ENCODE data around the gene PDE10A.

The PDE10A gene

DNA sequence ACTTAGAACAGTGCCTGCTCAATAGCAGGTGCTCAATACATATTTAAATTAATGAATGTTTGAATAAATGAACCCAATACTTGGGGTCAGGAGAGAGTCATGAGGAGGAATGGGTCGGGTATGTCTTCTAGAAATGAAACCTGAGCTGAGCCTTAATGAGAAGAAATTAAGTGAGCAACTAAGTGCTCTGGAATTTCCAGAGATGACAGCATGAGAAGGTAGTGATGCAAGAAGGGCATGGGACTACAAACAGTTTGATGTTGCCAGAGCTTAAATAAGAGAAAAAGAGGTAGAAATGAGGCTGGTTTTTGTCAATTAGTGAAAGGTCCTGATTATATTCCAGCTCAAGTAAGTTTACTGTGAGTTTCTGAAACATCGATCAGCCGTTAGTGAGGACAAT, 82.9 kb downstream of the PDE10A start:
- no peaks in the 10 kb centered on the region for H3K27me3 ChIP-seq (ENCODE audit: low read depth, low read length)

GRCh38 chr6:165579151-165579550, 83.9 kb downstream of the PDE10A start:
- Histone ChIP-seq H3K4me1 (ENCODE audit: control insufficient read depth in 1 of 2, insufficient read depth in 2 of 2, low read length in 2 of 2) (no peaks in the 10 kb centered on the region), H3K27me3 (ENCODE audit: low read depth, low read length) (no peaks in the 10 kb centered on the region), H3K36me3 (ENCODE audit: control insufficient read depth in 1 of 2, insufficient read depth in 2 of 2, low read length in 2 of 2) (no peaks in the 10 kb centered on the region), H3K4me3 (ENCODE audit: low read depth in 1 of 2, low read length in 2 of 2) (no peak overlapping the region), H3K27ac (ENCODE audit: low read length) (no peak overlapping the region), H3K9me3 (ENCODE audit: control insufficient read depth in 1 of 2, low read length in 2 of 2) (no peaks in the 10 kb centered on the region)

More for the DNA sequence above, 82.9 kb downstream of the PDE10A start:
- H3K9me3 ChIP-seq (ENCODE audit: control insufficient read depth in 1 of 2, low read length in 2 of 2), result no peaks in the 10 kb centered on the region
- no peak overlapping the region for H3K4me3 ChIP-seq (ENCODE audit: low read depth in 1 of 2, low read length in 2 of 2)
- no peaks in the 10 kb centered on the region for H3K4me1 ChIP-seq (ENCODE audit: control insufficient read depth in 1 of 2, insufficient read depth in 2 of 2, low read length in 2 of 2)
- H3K36me3 ChIP-seq (ENCODE audit: control insufficient read depth in 1 of 2, insufficient read depth in 2 of 2, low read length in 2 of 2), result no peaks in the 10 kb centered on the region
- H3K27ac ChIP-seq (ENCODE audit: low read length), result no peak overlapping the region

DNA sequence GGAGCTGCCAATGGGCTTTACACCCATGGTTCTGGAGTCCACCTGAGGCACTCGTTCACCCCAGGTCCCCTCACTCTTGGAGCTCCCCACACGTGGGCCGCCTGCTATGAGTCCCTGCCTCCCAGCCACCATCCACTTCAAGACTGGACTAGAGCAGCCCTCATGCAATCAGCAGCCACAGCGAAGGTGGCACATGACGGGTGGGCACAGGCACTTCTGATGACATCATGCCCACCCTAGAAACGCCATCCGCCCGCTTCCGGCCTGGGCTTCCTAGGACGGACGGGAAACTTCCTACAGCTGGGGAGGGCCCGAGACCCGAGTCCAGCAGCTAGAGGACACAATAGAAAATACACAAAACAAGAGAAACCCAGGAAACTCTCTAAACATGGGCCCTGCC, 85.5 kb downstream of the PDE10A start:
- no peaks in the 10 kb centered on the region for H3K9me3 ChIP-seq (ENCODE audit: control insufficient read depth in 1 of 2, low read length in 2 of 2)
- no peaks in the 10 kb centered on the region for H3K36me3 ChIP-seq (ENCODE audit: control insufficient read depth in 1 of 2, insufficient read depth in 2 of 2, low read length in 2 of 2)
- H3K4me1 ChIP-seq (ENCODE audit: control insufficient read depth in 1 of 2, insufficient read depth in 2 of 2, low read length in 2 of 2), result no peaks in the 10 kb centered on the region
- H3K27me3 ChIP-seq (ENCODE audit: low read depth, low read length), result no peaks in the 10 kb centered on the region
- no peak overlapping the region for H3K27ac ChIP-seq (ENCODE audit: low read length)
- no peak overlapping the region for H3K4me3 ChIP-seq (ENCODE audit: low read depth in 1 of 2, low read length in 2 of 2)

DNA sequence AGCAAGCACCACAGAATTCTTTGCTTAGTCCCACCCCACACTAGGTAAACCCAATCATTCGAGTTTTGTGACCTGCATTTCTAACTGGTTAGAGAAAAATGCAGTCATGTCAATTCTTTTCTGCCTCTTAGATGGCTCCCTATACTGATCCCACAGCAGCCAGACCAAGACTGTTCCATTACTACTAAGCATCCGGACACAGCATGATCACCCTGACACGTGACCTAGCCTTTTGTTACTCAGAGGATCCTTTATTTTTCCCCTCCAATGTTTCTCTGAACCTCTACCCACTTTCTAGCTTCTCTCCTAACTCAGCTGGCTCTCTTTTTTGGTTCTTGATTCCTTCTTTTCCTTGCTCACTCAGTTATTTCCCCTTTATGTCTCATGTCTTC, 87.9 kb downstream of the PDE10A start:
- Histone ChIP-seq H3K4me1 (ENCODE audit: control insufficient read depth in 1 of 2, insufficient read depth in 2 of 2, low read length in 2 of 2) (no peaks in the 10 kb centered on the region), H3K9me3 (ENCODE audit: control insufficient read depth in 1 of 2, low read length in 2 of 2) (no peaks in the 10 kb centered on the region), H3K36me3 (ENCODE audit: control insufficient read depth in 1 of 2, insufficient read depth in 2 of 2, low read length in 2 of 2) (no peaks in the 10 kb centered on the region), H3K27me3 (ENCODE audit: low read depth, low read length) (no peaks in the 10 kb centered on the region), H3K27ac (ENCODE audit: low read length) (peak overlapping the region; percentile 80), H3K4me3 (ENCODE audit: low read depth in 1 of 2, low read length in 2 of 2) (no peak overlapping the region)

DNA sequence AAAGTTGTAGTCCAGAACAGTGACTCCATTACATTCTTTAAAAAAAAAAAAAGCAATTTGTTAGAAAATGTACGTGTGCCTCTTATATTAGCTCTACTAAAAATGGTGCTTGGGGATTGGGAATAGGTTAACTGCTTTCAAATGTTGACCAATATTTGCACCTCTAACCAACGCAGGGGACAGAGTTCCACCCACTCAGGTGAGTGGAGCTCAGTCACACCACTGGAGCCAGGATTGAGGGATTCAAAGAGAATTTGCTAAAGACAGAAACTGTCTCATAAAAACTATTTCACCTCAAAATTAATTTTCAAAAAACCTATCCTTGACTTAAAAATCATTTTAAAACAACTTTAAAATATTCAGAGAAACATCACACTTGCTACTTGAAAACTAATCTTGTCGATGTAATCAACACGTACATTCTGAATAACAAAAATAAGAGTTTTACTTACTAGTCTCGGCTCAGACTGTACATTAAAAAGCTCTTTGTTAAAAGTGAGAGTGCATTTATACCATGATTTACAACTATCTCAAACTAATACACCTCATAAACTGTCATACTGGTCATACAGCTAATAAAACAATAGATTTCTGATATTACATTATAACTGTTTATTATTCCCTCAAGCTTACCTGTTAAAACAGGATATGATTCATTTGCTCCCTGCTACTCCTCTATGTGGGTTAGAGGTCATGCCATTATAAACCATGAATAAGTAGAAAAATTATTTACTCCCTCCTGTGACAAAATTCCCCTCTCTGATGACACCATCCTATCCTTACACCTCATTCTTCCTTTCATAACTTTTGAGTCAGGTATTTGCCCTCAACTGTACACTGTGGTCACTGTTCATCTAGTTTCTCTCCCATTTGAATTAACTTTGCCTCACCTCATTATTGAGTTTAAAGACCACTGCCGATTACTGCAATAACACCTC, 88.6 kb downstream of the PDE10A start:
- Histone ChIP-seq H3K9me3 (ENCODE audit: control insufficient read depth in 1 of 2, low read length in 2 of 2) (no peaks in the 10 kb centered on the region), H3K27me3 (ENCODE audit: low read depth, low read length) (no peaks in the 10 kb centered on the region), H3K4me3 (ENCODE audit: low read depth in 1 of 2, low read length in 2 of 2) (no peak overlapping the region), H3K4me1 (ENCODE audit: control insufficient read depth in 1 of 2, insufficient read depth in 2 of 2, low read length in 2 of 2) (no peaks in the 10 kb centered on the region), H3K27ac (ENCODE audit: low read length) (peak overlapping the region; percentile 80), H3K36me3 (ENCODE audit: control insufficient read depth in 1 of 2, insufficient read depth in 2 of 2, low read length in 2 of 2) (no peaks in the 10 kb centered on the region)

DNA sequence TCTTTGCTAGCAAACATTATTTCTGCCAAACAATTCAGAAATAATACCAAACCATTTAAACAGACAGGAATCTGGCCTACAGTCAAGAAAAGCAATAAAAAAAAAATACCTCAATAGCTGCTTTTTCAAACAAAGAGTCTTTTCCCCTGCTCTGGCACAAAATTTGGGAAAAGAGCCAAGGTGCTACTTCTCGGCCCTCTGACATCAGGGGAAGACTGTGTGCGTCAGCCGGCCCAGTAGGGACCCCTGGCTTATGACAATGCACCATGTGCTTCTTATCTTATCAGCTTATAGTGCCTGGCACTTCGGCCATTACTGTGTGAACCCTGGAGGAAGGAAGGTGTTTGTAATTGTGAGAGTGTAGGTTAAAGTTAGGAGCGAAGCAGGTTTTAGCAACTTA, 89.4 kb downstream of the PDE10A start:
- no peaks in the 10 kb centered on the region for H3K36me3 ChIP-seq (ENCODE audit: control insufficient read depth in 1 of 2, insufficient read depth in 2 of 2, low read length in 2 of 2)
- H3K4me1 ChIP-seq (ENCODE audit: control insufficient read depth in 1 of 2, insufficient read depth in 2 of 2, low read length in 2 of 2), result no peaks in the 10 kb centered on the region
- peak overlapping the region; percentile 80 for H3K27ac ChIP-seq (ENCODE audit: low read length)
- no peak overlapping the region for H3K4me3 ChIP-seq (ENCODE audit: low read depth in 1 of 2, low read length in 2 of 2)
- H3K27me3 ChIP-seq (ENCODE audit: low read depth, low read length), result no peaks in the 10 kb centered on the region
- no peaks in the 10 kb centered on the region for H3K9me3 ChIP-seq (ENCODE audit: control insufficient read depth in 1 of 2, low read length in 2 of 2)

DNA sequence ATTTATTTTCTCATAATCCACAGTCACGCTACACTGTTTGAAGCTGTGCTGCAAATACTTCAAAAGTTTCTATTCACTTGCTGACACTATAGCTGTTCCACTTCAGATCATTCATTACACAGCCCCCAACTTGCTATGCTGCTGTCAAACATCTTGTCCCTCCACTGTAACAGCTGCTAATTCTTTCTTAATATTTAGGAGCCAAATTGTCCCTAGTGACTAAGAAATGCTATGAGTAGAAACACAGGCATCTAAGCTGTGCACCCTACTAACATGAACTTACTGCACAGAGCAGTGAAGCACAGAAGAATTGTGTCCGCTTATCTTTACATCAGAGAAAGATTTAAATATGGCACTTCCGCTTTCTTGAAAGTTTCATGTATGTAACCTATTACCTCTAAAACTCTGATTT, 91.3 kb downstream of the PDE10A start:
- H3K36me3 ChIP-seq (ENCODE audit: control insufficient read depth in 1 of 2, insufficient read depth in 2 of 2, low read length in 2 of 2), result no peaks in the 10 kb centered on the region
- H3K9me3 ChIP-seq (ENCODE audit: control insufficient read depth in 1 of 2, low read length in 2 of 2), result no peaks in the 10 kb centered on the region
- H3K4me3 ChIP-seq (ENCODE audit: low read depth in 1 of 2, low read length in 2 of 2), result no peak overlapping the region
- no peaks in the 10 kb centered on the region for H3K27me3 ChIP-seq (ENCODE audit: low read depth, low read length)
- no peaks in the 10 kb centered on the region for H3K4me1 ChIP-seq (ENCODE audit: control insufficient read depth in 1 of 2, insufficient read depth in 2 of 2, low read length in 2 of 2)
- no peak overlapping the region for H3K27ac ChIP-seq (ENCODE audit: low read length)

- Histone ChIP-seq H3K36me3 (ENCODE audit: control insufficient read depth in 1 of 2, insufficient read depth in 2 of 2, low read length in 2 of 2) (no peaks in the 10 kb centered on the region), H3K9me3 (ENCODE audit: control insufficient read depth in 1 of 2, low read length in 2 of 2) (no peaks in the 10 kb centered on the region), H3K27me3 (ENCODE audit: low read depth, low read length) (no peaks in the 10 kb centered on the region), H3K4me3 (ENCODE audit: low read depth in 1 of 2, low read length in 2 of 2) (no peak overlapping the region), H3K4me1 (ENCODE audit: control insufficient read depth in 1 of 2, insufficient read depth in 2 of 2, low read length in 2 of 2) (no peaks in the 10 kb centered on the region), H3K27ac (ENCODE audit: low read length) (no peak overlapping the region)
These were observed 91.9 kb downstream of the PDE10A start for GRCh38 chr6:165571068-165571682.

- H3K27me3 ChIP-seq (ENCODE audit: low read depth, low read length), result no peaks in the 10 kb centered on the region
- H3K36me3 ChIP-seq (ENCODE audit: control insufficient read depth in 1 of 2, insufficient read depth in 2 of 2, low read length in 2 of 2), result no peaks in the 10 kb centered on the region
- no peak overlapping the region for H3K4me3 ChIP-seq (ENCODE audit: low read depth in 1 of 2, low read length in 2 of 2)
- H3K4me1 ChIP-seq (ENCODE audit: control insufficient read depth in 1 of 2, insufficient read depth in 2 of 2, low read length in 2 of 2), result no peaks in the 10 kb centered on the region
- no peaks in the 10 kb centered on the region for H3K9me3 ChIP-seq (ENCODE audit: control insufficient read depth in 1 of 2, low read length in 2 of 2)
- H3K27ac ChIP-seq (ENCODE audit: low read length), result no peak overlapping the region
These were observed 94.7 kb downstream of the PDE10A start for GRCh38 chr6:165568326-165568725.

DNA sequence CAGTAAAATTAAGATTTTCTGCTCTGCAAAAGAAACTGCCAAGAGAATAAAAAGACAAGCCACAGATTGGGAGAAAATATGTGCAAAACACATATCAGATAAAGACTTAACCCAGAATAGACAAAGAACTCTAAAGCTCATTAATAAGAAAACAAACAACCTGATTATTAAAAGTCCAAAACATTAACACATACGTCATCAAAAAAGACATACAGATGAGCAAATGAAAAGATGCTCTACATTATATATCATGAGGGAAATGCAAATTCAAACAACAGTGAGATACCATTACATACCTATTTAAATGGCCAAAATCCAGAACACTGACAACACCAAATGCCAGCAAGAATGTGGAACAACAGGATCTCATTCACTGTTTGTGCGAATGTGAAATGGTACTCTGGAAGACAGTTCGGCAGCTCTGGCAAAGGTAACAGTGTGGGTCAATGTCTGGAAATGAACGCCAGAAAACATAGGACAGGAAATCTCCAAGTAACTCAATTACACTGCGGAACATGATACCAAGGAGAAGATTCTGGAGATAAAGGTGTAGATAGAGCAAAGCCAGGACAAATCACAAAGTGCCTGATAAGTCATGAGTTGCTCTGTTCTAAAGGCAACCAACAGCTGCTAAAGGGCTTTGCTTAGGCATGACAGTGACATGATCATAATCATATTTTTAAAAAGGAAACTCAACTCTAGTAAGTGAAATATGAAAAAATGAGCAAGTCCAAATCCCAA, 96.8 kb downstream of the PDE10A start:
- no peaks in the 10 kb centered on the region for H3K36me3 ChIP-seq (ENCODE audit: control insufficient read depth in 1 of 2, insufficient read depth in 2 of 2, low read length in 2 of 2)
- H3K4me3 ChIP-seq (ENCODE audit: low read depth in 1 of 2, low read length in 2 of 2), result no peak overlapping the region
- H3K27ac ChIP-seq (ENCODE audit: low read length), result no peak overlapping the region
- no peaks in the 10 kb centered on the region for H3K4me1 ChIP-seq (ENCODE audit: control insufficient read depth in 1 of 2, insufficient read depth in 2 of 2, low read length in 2 of 2)
- no peaks in the 10 kb centered on the region for H3K27me3 ChIP-seq (ENCODE audit: low read depth, low read length)
- H3K9me3 ChIP-seq (ENCODE audit: control insufficient read depth in 1 of 2, low read length in 2 of 2), result no peaks in the 10 kb centered on the region

DNA sequence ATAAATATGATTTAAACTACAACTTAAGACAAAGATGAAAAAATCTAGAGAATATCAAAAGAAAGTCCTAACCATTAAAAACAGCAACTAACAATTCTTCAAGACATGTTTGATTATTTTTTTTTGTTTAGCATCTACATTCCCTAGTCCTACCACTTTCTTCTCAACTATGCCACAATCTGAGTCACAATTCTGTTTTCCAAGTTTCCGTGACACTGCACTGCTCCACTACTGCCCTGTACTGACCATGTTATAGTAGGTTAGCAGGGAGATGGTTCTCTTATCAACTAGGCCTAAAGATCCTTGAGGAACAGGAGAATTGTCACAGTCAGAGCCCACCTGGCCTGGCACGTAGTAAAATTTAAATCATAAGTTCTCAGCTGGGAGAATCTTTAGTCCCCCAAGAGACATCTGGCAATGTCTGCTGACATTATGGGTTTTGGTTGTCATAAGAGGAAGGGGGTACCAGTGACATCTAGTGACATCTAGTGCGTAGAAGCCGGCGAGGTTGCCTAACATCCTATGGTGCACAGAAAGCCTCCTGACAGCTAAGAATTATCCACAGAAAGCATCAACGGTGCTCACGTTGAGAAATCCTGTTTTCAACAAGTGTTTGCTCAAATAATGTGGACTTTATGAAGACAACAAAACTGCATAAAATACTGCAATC, 100.5 kb downstream of the PDE10A start:
- Histone ChIP-seq H3K4me1 (ENCODE audit: control insufficient read depth in 1 of 2, insufficient read depth in 2 of 2, low read length in 2 of 2) (no peaks in the 10 kb centered on the region), H3K27ac (ENCODE audit: low read length) (no peak overlapping the region), H3K36me3 (ENCODE audit: control insufficient read depth in 1 of 2, insufficient read depth in 2 of 2, low read length in 2 of 2) (no peaks in the 10 kb centered on the region), H3K4me3 (ENCODE audit: low read depth in 1 of 2, low read length in 2 of 2) (no peak overlapping the region), H3K27me3 (ENCODE audit: low read depth, low read length) (no peaks in the 10 kb centered on the region), H3K9me3 (ENCODE audit: control insufficient read depth in 1 of 2, low read length in 2 of 2) (peaks cover 0 to 3% of the 10 kb centered on the region in 2 donors)

Measured in muscle layer of duodenum (tissue), 2 donors.